ENCODE results near the gene FBXO4.

- TF ChIP-seq ZNF133 (tag by site-specific recombination; IDR thresholded peaks at IDR 0.05) (no peak), CTCF (tag by site-specific recombination; IDR thresholded peaks at IDR 0.05) (no peak), ZNF549 (tag by site-specific recombination; IDR thresholded peaks at IDR 0.05) (no peak), SETDB1 (IDR thresholded peaks at IDR 0.05; ENCODE audit: insufficient read length, low read length) (no peak), YY1 (tag by site-specific recombination; IDR thresholded peaks at IDR 0.05) (no peak), ZNF571 (tag by site-specific recombination; IDR thresholded peaks at IDR 0.05) (no peak)
These were observed 582 bp upstream of the FBXO4 start for GRCh38 chr5:41924526-41924871.

All from HEK293 (cell line).